Choroid plexus epithelial cell (primary cell): ENCODE results near the gene OLFML1.

ENCODE experiments used
- DNase-seq: peaks from one replicate; pipeline ENCODE4 v3.0.0-alpha.2; 2010; ENCODE audit warnings: low read depth
- H3K4me3 ChIP-seq: 2 replicates; pipeline ENCODE4 v1.5.1; 2011; ENCODE audit warnings: low read depth, mild to moderate bottlenecking, control low read depth, low read length, moderate library complexity
- CTCF ChIP-seq: conservative IDR thresholded peaks from 2 replicates; pipeline ENCODE4 v1.5.1; 2011; ENCODE audit warnings: low read depth, mild to moderate bottlenecking, control low read depth, inconsistent platforms, low read length, moderate library complexity

OLFML1 gene

GRCh38 chr11:7444091-7444981 lies 41.0 kb upstream of the OLFML1 start:
- no peak for TF ChIP-seq CTCF
- peak; percentile 11 for DNase-seq
- no peak overlapping the region for H3K4me3 ChIP-seq

- H3K4me3 ChIP-seq: no peak overlapping the region
- no peak for TF ChIP-seq CTCF
- DNase-seq: no peak
Observed at GRCh38 chr11:7445564-7445963, 39.7 kb upstream of the OLFML1 start.

- no peak for TF ChIP-seq CTCF
- DNase-seq: no peak
- H3K4me3 ChIP-seq: no peak overlapping the region
Observed at GRCh38 chr11:7448201-7448600, 37.1 kb upstream of the OLFML1 start.

GRCh38 chr11:7449211-7449840 lies 36.0 kb upstream of the OLFML1 start:
- no peak for DNase-seq
- no peak for TF ChIP-seq CTCF
- no peak overlapping the region for H3K4me3 ChIP-seq

GRCh38 chr11:7449841-7450214 lies 35.5 kb upstream of the OLFML1 start:
- H3K4me3 ChIP-seq: no peak overlapping the region
- DNase-seq: no peak
- no peak for TF ChIP-seq CTCF

GRCh38 chr11:7450836-7451235 lies 34.5 kb upstream of the OLFML1 start:
- TF ChIP-seq CTCF: no peak
- H3K4me3 ChIP-seq: no peak overlapping the region
- no peak for DNase-seq
